SU-DHL-6 (cell line): ENCODE results near the gene TDRD15.

Experiments
- EZH2phosphoT487 ChIP-seq: fragments of 200-600 bp; sonication (generic), shearing (Covaris generic); conservative IDR thresholded peaks from 2 replicates; pipeline ENCODE4 v1.6.1; 2018; ENCODE audit warnings: mild to moderate bottlenecking, antibody characterized with exemption, low read length, moderate library complexity, mixed read lengths
- TF ChIP-seq, protein P1 (sequence below): fragments of 200-600 bp; sonication (generic); IDR thresholded peaks from one replicate; pipeline ENCODE4 v1.5.1; 2017; ENCODE audit warnings: antibody characterized with exemption, mild to moderate bottlenecking, low read length, moderate library complexity; ENCODE audit not compliant: insufficient read depth, poor library complexity, severe bottlenecking

DNA sequence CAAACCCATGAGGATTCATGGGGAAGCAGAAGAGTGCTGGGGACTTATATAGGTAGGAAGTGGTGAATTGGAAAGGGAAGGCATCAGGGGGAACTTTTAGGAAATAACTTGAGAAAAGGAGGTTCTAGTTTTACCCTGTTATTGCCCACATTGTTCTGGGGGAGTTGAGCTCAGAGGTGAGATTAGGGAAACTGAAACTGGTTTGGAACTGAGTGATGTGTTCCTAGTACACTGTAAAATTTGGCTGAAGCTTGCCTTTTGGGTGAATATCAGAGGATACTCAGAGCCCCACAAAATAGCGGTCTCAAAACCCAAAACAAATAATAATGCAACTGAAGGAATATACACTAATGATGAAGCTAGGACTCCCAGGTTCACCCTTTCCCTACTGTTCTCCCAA lies 40.3 kb upstream of the TDRD15 start:
- TF ChIP-seq, protein P1, sequence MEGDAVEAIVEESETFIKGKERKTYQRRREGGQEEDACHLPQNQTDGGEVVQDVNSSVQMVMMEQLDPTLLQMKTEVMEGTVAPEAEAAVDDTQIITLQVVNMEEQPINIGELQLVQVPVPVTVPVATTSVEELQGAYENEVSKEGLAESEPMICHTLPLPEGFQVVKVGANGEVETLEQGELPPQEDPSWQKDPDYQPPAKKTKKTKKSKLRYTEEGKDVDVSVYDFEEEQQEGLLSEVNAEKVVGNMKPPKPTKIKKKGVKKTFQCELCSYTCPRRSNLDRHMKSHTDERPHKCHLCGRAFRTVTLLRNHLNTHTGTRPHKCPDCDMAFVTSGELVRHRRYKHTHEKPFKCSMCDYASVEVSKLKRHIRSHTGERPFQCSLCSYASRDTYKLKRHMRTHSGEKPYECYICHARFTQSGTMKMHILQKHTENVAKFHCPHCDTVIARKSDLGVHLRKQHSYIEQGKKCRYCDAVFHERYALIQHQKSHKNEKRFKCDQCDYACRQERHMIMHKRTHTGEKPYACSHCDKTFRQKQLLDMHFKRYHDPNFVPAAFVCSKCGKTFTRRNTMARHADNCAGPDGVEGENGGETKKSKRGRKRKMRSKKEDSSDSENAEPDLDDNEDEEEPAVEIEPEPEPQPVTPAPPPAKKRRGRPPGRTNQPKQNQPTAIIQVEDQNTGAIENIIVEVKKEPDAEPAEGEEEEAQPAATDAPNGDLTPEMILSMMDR = no peak
- no peak for TF ChIP-seq EZH2phosphoT487
